Hepatocyte (in vitro differentiated cells): ENCODE results near the gene SH2D1A.

Source experiments
- EZH2 ChIP-seq: fragments of 200-600 bp; sonication (generic); IDR thresholded peaks from 2 replicates; pipeline ENCODE4 v1.6.1; 2016; ENCODE audit warnings: antibody characterized with exemption, mild to moderate bottlenecking, borderline replicate concordance
- EZH2phosphoT487 ChIP-seq: fragments of 200-600 bp; sonication (generic); IDR thresholded peaks from one replicate; pipeline ENCODE4 v1.6.1; 2018; ENCODE audit warnings: antibody characterized with exemption, mild to moderate bottlenecking, low read depth, moderate library complexity; ENCODE audit not compliant: unreplicated experiment, severe bottlenecking
- TF ChIP-seq, protein P1 (sequence below): fragments of 200-600 bp; sonication (generic); IDR thresholded peaks from 2 replicates; pipeline ENCODE4 v1.5.1; 2016; ENCODE audit warnings: antibody characterized with exemption, mild to moderate bottlenecking; ENCODE audit not compliant: poor library complexity

DNA sequence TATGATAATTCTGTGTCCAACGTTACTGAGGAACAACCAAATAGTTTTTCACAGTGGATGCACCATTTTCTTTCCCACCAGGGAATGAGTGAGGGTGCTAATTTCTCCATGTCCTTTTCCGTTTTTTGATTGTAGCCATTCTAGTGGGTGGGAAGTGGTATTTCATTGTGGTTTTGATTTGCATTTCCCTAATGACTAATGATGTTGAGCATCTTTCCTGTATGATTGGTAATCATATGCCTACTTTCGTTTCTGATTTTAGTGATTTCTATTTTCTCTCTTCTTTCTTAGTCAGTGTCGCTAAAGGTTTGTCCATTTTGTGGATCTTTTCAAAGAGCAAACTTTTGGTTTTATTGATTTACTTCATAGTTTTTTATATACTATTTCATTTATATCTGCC lies 46.0 kb upstream of the SH2D1A start:
- TF ChIP-seq EZH2 (no peak), EZH2phosphoT487 (no peak)
- TF ChIP-seq, protein P1, sequence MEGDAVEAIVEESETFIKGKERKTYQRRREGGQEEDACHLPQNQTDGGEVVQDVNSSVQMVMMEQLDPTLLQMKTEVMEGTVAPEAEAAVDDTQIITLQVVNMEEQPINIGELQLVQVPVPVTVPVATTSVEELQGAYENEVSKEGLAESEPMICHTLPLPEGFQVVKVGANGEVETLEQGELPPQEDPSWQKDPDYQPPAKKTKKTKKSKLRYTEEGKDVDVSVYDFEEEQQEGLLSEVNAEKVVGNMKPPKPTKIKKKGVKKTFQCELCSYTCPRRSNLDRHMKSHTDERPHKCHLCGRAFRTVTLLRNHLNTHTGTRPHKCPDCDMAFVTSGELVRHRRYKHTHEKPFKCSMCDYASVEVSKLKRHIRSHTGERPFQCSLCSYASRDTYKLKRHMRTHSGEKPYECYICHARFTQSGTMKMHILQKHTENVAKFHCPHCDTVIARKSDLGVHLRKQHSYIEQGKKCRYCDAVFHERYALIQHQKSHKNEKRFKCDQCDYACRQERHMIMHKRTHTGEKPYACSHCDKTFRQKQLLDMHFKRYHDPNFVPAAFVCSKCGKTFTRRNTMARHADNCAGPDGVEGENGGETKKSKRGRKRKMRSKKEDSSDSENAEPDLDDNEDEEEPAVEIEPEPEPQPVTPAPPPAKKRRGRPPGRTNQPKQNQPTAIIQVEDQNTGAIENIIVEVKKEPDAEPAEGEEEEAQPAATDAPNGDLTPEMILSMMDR, result no peak
